ENCODE measurements around the gene PDYN.

The PDYN gene

GRCh38 chr20:1949347-1950100, 44.3 kb downstream of the PDYN start:
- no peak for DNase-seq

DNA sequence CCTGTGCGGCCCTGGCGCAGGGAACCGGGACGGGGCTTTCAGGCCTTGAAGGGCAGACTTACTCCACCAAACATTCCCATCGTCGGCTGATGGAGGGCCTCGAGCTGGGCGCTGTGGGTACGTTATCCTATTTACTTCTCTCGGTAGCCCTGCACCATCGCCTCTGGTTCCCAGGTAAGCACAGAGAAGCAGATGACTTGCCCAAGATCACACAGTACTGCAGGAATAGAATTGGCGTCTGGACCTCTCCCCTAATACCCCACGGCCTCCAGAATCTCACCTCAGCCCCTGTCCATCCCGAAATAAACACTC, 46.4 kb downstream of the PDYN start:
- DNase-seq: no peak

GRCh38 chr20:1946762-1947534, 46.9 kb downstream of the PDYN start:
- no peak for DNase-seq

DNA sequence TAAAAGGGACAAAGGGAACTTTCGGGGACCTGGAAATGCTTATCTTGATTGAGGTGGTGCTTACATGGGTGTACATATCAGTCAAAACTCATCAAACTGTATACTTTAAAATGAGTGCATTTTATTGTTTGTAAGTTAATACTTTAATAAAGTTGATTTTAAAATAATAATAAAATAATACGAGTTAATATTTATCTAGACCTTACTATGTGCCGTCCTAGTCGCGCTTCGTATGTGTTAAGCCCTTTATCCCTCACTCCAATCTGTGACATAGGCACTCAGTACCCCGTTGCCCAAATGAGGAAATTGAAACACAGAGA, 47.5 kb downstream of the PDYN start:
- DNase-seq: no peak

GRCh38 chr20:1945660-1946059, 48.2 kb downstream of the PDYN start:
- no peak for DNase-seq

DNA sequence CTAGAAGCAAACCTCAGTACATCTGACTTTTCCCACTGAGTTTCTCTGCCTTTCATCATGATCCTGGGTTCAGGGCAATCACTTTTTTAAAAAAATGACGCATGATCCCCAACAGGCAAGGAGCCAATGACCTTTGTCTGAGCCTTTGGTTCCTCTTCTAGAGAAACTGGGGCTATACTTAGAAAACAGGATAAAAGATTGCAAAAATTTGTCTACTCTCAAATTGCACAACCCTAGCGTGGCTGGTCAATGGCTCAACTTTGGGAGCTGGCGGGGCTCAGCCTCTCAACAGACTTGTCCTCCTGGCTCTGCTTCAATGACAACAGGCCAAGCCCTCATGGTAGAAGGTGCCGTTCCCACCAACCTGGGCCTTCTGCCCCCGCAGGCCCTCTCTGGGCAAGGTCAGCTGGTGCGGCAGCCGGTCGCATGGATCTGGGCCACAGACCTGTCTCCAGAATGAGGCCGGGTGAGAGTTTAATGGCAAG, 48.7 kb downstream of the PDYN start:
- no peak for DNase-seq

DNA sequence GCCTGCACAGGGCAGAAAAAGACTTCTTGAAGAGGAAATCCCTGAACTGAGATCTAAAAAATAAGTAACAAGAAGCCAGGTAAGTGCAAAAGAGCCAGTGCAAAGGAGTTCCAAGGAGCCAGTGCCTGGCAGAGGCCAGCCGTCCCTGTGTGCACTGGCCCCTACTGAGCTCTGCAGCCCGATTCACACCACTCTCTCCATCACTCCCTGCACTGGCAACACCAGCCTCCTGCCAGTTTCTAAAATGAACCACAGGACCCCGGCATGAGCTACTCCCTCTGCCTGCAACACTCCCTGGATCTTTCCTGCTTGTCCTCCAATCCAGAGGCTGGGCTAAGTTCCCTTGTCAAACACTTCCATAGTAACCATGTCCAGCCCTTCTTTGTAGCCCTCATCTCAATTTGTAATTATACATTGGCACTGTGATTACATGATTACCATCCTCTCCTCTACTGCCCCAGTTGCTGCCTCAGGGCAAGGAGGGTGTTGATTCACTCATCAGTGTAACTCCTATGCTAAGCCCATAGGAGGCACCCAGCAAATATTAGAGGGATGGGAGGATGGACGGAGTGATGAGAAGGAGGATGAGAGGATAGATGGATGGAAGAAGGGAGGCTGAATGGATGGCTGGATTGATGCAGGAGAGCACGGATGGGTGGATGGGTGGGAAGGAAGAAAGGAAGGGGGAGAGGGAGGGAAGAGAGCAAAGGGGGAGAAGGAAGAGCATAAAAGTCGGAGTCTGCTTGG, 49.3 kb downstream of the PDYN start:
- DNase-seq: no peak

GRCh38 chr20:1943275-1944002, 50.4 kb downstream of the PDYN start:
- DNase-seq: no peak

GRCh38 chr20:1942486-1943274, 51.2 kb downstream of the PDYN start:
- no peak for DNase-seq

- no peak for DNase-seq
Observed at GRCh38 chr20:1942061-1942460, 51.8 kb downstream of the PDYN start.

GRCh38 chr20:1941226-1941625, 52.6 kb downstream of the PDYN start:
- DNase-seq: no peak

DNA sequence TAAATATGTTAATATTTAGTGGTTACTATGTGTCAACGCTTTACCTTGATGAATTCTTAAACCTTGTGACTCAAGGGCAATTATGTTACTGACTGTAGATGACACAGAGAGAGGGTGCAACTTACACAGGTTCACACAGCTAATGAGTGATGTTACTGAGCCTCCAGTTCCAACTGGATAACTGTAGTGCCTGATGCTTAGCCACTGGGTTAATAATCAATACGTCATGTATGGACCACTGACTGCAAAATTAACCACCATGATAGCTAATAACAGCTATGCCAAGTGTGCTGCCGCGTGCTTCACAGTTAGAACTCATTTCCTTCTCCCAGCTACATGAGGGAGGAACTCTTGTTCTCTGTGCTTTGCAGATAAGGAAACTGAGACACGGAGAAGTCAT, 53.3 kb downstream of the PDYN start:
- no peak for DNase-seq

DNA sequence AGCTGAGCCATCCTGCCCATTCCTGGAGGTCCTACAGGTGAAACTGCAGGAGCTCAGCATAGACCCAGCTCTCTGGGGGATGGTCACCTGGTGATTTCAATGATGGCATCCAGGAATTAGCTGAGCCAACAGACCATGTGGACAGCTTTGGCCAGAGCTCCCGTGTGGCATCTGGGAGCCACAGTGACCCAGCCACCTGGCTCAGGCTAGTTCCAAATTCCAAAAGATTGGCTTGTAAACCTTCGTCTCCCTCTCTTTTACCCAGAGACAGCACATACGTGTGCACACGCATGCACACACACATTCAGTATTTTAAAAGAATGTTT, 54.6 kb downstream of the PDYN start:
- DNase-seq: no peak

- no peak for DNase-seq
Observed at GRCh38 chr20:1938464-1939269, 55.2 kb downstream of the PDYN start.

DNA sequence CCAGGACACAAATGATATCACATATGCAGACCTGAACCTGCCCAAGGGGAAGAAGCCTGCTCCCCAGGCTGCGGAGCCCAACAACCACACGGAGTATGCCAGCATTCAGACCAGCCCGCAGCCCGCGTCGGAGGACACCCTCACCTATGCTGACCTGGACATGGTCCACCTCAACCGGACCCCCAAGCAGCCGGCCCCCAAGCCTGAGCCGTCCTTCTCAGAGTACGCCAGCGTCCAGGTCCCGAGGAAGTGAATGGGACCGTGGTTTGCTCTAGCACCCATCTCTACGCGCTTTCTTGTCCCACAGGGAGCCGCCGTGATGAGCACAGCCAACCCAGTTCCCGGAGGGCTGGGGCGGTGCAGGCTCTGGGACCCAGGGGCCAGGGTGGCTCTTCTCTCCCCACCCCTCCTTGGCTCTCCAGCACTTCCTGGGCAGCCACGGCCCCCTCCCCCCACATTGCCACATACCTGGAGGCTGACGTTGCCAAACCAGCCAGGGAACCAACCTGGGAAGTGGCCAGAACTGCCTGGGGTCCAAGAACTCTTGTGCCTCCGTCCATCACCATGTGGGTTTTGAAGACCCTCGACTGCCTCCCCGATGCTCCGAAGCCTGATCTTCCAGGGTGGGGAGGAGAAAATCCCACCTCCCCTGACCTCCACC, 56.4 kb downstream of the PDYN start:
- DNase-seq: no peak

DNA sequence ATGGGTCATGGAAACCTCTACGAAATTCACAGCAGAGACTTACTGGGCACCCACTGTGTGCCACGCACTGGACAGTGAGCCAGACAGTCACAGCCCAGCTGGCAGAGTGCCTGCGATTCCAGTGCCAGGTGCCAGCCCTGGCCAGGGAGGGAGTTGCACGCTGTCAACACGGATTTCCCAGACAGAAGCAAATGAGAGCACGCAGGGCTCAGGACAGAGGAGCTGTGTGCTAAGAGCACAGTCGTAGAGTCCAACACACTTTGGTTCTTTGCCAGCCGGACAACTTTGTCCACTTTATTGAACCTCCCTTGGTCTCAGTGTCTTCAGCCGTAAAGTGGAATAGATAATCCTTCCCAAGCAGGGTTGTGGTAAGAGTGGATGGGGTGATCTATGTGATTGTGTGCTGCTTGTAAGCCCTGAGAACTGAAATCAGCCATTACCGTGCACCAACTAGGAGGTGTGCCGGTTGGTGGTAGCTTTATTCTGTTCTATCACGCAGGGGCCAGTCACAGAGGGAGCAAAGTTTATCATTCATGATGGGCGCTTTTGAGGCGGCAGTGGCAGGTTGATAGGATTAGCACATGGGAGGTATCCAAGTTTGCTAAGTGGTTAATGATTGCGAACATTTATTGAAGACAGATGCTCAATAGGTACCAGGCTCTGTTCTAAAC, 58.0 kb downstream of the PDYN start:
- no peak for DNase-seq

DNA sequence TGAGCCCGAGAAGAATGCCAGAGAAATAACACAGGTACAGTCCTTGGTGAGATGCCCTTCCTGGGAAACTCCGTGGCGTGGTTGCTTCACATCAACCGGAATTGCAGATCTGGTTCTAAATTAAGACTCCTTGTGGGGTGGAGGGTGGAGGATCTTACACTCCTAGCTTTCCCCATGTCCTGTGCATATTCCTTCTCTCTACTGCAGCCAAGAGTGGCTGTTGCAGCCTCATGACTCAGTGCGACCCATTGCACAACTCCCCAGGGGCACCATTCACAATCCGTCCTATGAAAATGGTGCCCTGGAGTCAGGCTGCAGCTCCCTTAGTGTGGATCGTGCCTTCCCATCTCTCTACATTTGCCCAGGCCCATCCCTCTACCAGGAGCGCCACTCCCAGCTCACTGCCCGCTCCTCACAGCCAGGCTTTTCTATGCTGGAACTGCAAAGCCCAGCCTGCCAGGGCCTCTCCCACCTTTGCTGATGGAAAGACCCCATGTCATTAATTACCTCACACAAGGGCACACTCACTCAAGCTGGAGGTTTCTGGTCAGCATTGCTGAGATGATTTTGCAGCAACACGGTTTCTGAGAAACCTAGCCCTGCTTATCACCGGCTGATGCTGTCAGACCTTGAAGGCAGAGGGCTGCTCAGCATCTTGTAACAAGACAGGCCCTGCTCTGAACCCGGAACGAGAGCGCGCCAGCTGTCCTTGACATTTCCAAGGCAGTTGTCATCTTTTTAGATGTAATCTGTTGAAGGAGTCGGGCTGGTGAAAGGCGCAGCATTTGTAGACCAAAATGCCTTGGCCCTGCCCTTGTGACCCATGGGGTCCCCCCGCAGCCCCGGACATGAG, 58.9 kb downstream of the PDYN start:
- no peak for DNase-seq

DNA sequence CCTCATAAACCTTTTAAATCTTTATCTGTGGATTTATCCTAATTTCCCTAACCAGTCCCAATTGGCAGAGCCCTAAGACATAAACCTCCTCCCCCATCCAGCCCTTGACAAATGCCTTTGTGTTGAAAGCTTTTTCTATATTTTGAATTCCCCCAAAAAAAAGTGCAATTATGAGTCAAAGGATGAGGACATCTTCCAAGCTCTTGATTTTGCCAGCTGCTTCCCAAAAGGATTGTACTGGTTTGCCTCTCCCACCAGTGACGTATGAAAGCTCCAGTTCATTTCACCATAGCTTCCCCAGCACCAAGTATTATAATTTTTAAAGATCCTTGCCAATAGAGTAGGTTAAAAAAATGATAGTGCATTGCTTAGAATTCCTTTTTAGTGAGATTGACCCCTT, 59.7 kb downstream of the PDYN start:
- no peak for DNase-seq

- no peak for DNase-seq
Observed at GRCh38 chr20:1933465-1933870, 60.4 kb downstream of the PDYN start.

- no peak for DNase-seq
Observed at GRCh38 chr20:1932971-1933370, 60.9 kb downstream of the PDYN start.

Data from stimulated activated CD4-positive, alpha-beta T cell treated with anti-CD3 and anti-CD28 coated beads, Interleukin-4, amount 100 ng/mL, for 24 hours (primary cell).